H9 (cell line): ENCODE measurements around the gene CCDC91. TPM values are rescaled to one million over a fixed set of nuclear protein-coding genes. Genes with fewer than 3 reads are reported as not detected.

Source experiments
- DNase-seq: peaks from one replicate; pipeline ENCODE4 v3.0.0-alpha.2; 2017
- H2AFZ ChIP-seq: one replicate; pipeline ENCODE4 v1.6.1; 2013; ENCODE audit warnings: mild to moderate bottlenecking, low read length, control low read depth, moderate library complexity
- H2AK5ac ChIP-seq: 2 replicates; pipeline ENCODE4 v1.6.1; 2013; ENCODE audit warnings: low read length, control low read depth, mixed read lengths; ENCODE audit not compliant: insufficient read length
- H2BK120ac ChIP-seq: one replicate; pipeline ENCODE4 v1.6.1; 2013; ENCODE audit warnings: low read depth, mild to moderate bottlenecking, low read length, control low read depth, inconsistent platforms; ENCODE audit not compliant: poor library complexity, severe bottlenecking
- H2BK12ac ChIP-seq: 2 replicates; pipeline ENCODE4 v1.6.1; 2013; ENCODE audit warnings: low read length, control low read depth, mixed read lengths, low read depth; ENCODE audit not compliant: insufficient read length
- H2BK15ac ChIP-seq: 2 replicates; pipeline ENCODE4 v1.6.1; 2013; ENCODE audit warnings: low read depth, low read length, control low read depth
- H2BK20ac ChIP-seq: one replicate; pipeline ENCODE4 v1.6.1; 2013; ENCODE audit warnings: low read depth, mild to moderate bottlenecking, low read length, control low read depth, inconsistent platforms; ENCODE audit not compliant: poor library complexity, severe bottlenecking
- H2BK5ac ChIP-seq: 2 replicates; pipeline ENCODE4 v1.6.1; 2013; ENCODE audit warnings: low read length, control low read depth, mixed read lengths; ENCODE audit not compliant: insufficient read length
- H3K14ac ChIP-seq: 2 replicates; pipeline ENCODE4 v1.6.1; 2013; ENCODE audit warnings: low read length, control low read depth; ENCODE audit not compliant: insufficient read depth
- H3K18ac ChIP-seq: 2 replicates; pipeline ENCODE4 v1.6.1; 2013; ENCODE audit warnings: low read depth, mild to moderate bottlenecking, mixed read lengths, low read length, control low read depth; ENCODE audit not compliant: insufficient read length
- H3K23ac ChIP-seq: 2 replicates; pipeline ENCODE4 v1.6.1; 2013; ENCODE audit warnings: low read length, control low read depth, mixed read lengths, low read depth; ENCODE audit not compliant: insufficient read length
- H3K23me2 ChIP-seq: 2 replicates; pipeline ENCODE4 v1.6.1; 2013; ENCODE audit warnings: low read depth, mild to moderate bottlenecking, mixed read lengths, low read length, control low read depth; ENCODE audit not compliant: insufficient read length, poor library complexity, severe bottlenecking
- H3K27ac ChIP-seq: 2 replicates; pipeline ENCODE4 v1.5.1; 2013; ENCODE audit warnings: low read length, control low read depth, mixed read lengths, low read depth; ENCODE audit not compliant: insufficient read length
- H3K27me3 ChIP-seq: 2 replicates; pipeline ENCODE4 v1.6.1; 2013; ENCODE audit warnings: low read length, control low read depth, inconsistent platforms; ENCODE audit not compliant: insufficient read depth
- H3K4ac ChIP-seq: 2 replicates; pipeline ENCODE4 v1.6.1; 2013; ENCODE audit warnings: low read depth, mild to moderate bottlenecking, control low read depth, inconsistent platforms, low read length, moderate library complexity
- H3K4me1 ChIP-seq: 2 replicates; pipeline ENCODE4 v1.6.1; 2013; ENCODE audit warnings: low read length, control low read depth, inconsistent platforms; ENCODE audit not compliant: insufficient read depth
- H3K4me2 ChIP-seq: 2 replicates; pipeline ENCODE4 v1.6.1; 2013; ENCODE audit warnings: low read length, control low read depth, mixed read lengths; ENCODE audit not compliant: insufficient read length, insufficient read depth
- H3K56ac ChIP-seq: 2 replicates; pipeline ENCODE4 v1.6.1; 2013; ENCODE audit warnings: low read depth, mild to moderate bottlenecking, mixed read lengths, low read length, control low read depth; ENCODE audit not compliant: insufficient read length
- H3K79me1 ChIP-seq: 2 replicates; pipeline ENCODE4 v1.6.1; 2013; ENCODE audit warnings: low read depth, mild to moderate bottlenecking, moderate library complexity, low read length, control low read depth, inconsistent platforms; ENCODE audit not compliant: insufficient read depth, poor library complexity, severe bottlenecking
- H3K79me2 ChIP-seq: 2 replicates; pipeline ENCODE4 v1.6.1; 2013; ENCODE audit warnings: low read length, control low read depth, inconsistent platforms; ENCODE audit not compliant: insufficient read depth
- H3K9ac ChIP-seq: 2 replicates; pipeline ENCODE4 v1.6.1; 2013; ENCODE audit warnings: low read length, control low read depth, mixed read lengths; ENCODE audit not compliant: insufficient read length; ENCODE audit errors: extremely low read depth
- H3K9me3 ChIP-seq: one replicate; pipeline ENCODE4 v1.6.1; 2013; ENCODE audit warnings: low read depth, low read length, inconsistent platforms; ENCODE audit not compliant: control insufficient read depth
- H3T11ph ChIP-seq: one replicate; pipeline ENCODE4 v1.6.1; 2013; ENCODE audit warnings: mild to moderate bottlenecking, low read length, control low read depth, inconsistent platforms
- H4K20me1 ChIP-seq: one replicate; pipeline ENCODE4 v1.6.1; 2013; ENCODE audit not compliant: control insufficient read depth, insufficient read length, insufficient read depth
- H4K5ac ChIP-seq: 2 replicates; pipeline ENCODE4 v1.6.1; 2013; ENCODE audit warnings: low read depth, mild to moderate bottlenecking, mixed read lengths, low read length, control low read depth; ENCODE audit not compliant: insufficient read length
- H4K8ac ChIP-seq: replicated peaks from 2 replicates; pipeline ENCODE4 v1.6.1; 2013; ENCODE audit warnings: low read length, control low read depth, mixed read lengths, low read depth; ENCODE audit not compliant: insufficient read length
- H4K91ac ChIP-seq: 2 replicates; pipeline ENCODE4 v1.6.1; 2013; ENCODE audit warnings: low read depth, mild to moderate bottlenecking, moderate library complexity, mixed read lengths, low read length, control low read depth; ENCODE audit not compliant: insufficient read length
- H3K27ac Mint-ChIP-seq, 3 experiments: 2 replicates in 2 of 3; 3 replicates in 1 of 3; pipeline ENCODE4 v1.8.0; 2020 to 2021; ENCODE audit warnings: mixed read lengths in 3 of 3, mild to moderate bottlenecking in 1 of 3, moderate library complexity in 1 of 3
- H3K27me3 Mint-ChIP-seq: 2 replicates; pipeline ENCODE4 v1.8.0; 2021; ENCODE audit warnings: low read depth, mild to moderate bottlenecking, moderate library complexity, mixed read lengths
- H3K36me3 Mint-ChIP-seq, 3 experiments: 2 replicates in 2 of 3; 3 replicates in 1 of 3; pipeline ENCODE4 v1.8.0; 2020 to 2021; ENCODE audit warnings: low read depth in 3 of 3, mixed read lengths in 3 of 3; ENCODE audit not compliant: insufficient read depth in 1 of 3
- H3K4me1 Mint-ChIP-seq, 2 experiments: 2 replicates each; pipeline ENCODE4 v1.8.0; 2020; ENCODE audit warnings: mixed read lengths in 2 of 2
- H3K4me3 Mint-ChIP-seq, 2 experiments: 2 replicates in 1 of 2; 3 replicates in 1 of 2; pipeline ENCODE4 v1.8.0; 2020 to 2021; ENCODE audit warnings: mild to moderate bottlenecking in 2 of 2, mixed read lengths in 2 of 2, moderate library complexity in 1 of 2
- H3K9me3 Mint-ChIP-seq, 2 experiments: 2 replicates in 1 of 2; 3 replicates in 1 of 2; pipeline ENCODE4 v1.8.0; 2020; ENCODE audit warnings: mild to moderate bottlenecking in 2 of 2, mixed read lengths in 2 of 2, moderate library complexity in 1 of 2
- CTCF ChIP-seq: fragments of 200-600 bp; sonication (generic); conservative IDR thresholded peaks from 3 replicates; pipeline ENCODE4 v1.8.0; 2021; ENCODE audit warnings: antibody characterized with exemption, mild to moderate bottlenecking
- WGBS: extraction: QIAGEN DNeasy Blood & Tissue Kit; methylation state at CpG from one replicate; pipeline ENCODE4 v1.1.7; 2013; ENCODE audit warnings: missing lambda C conversion rate, low lambda C conversion rate, mixed read lengths; ENCODE audit not compliant: insufficient read length; ENCODE audit errors: extremely low coverage; 5-methylcytosine and 5-hydroxymethylcytosine counted together
- total RNA-seq: library from RNA; stranded (reverse); gene quantifications from 2 replicates; pipeline ENCODE4 v1.2.1, GENCODE V29; 2021

The CCDC91 gene
- total RNA-seq, 1 experiment from 2014 or later, result 22.7 TPM

- Histone ChIP-seq H4K5ac (no peak overlapping the region), H2BK120ac (no peak overlapping the region), H3K27ac (no peak overlapping the region), H2BK5ac (no peak overlapping the region), H3K4me2 (no peak overlapping the region), H3K23me2 (no peaks in the 10 kb centered on the region), H4K91ac (no peak overlapping the region), H3K4ac (no peak overlapping the region), H4K20me1 (no peaks in the 10 kb centered on the region), H3K18ac (no peak overlapping the region), H2BK20ac (no peak overlapping the region), H2BK15ac (no peak overlapping the region), H3K9ac (no peak overlapping the region), H3K79me2 (no peaks in the 10 kb centered on the region), H3K4me1 (no peaks in the 10 kb centered on the region), H3K56ac (no peak overlapping the region), H3K79me1 (no peaks in the 10 kb centered on the region), H4K8ac (no peak overlapping the region), H3K14ac (no peak overlapping the region), H3K9me3 (peaks cover 35% of the 10 kb centered on the region), H3K27me3 (no peaks in the 10 kb centered on the region), H2BK12ac (no peak overlapping the region), H2AFZ (no peak overlapping the region), H2AK5ac (no peak overlapping the region), H3T11ph (no peak overlapping the region), H3K23ac (no peak overlapping the region)
- H3K36me3 Mint-ChIP-seq, result peaks cover 52 to 59% (median 55%) of the 10 kb centered on the region in 3 experiments
- H3K27me3 Mint-ChIP-seq, result no peaks in the 10 kb centered on the region
- no peak overlapping the region for H3K4me3 Mint-ChIP-seq
- no peaks in the 10 kb centered on the region for H3K4me1 Mint-ChIP-seq
- no CpG with 5 or more reads among the region's 1 CpG for WGBS
- no peak for TF ChIP-seq CTCF
- H3K9me3 Mint-ChIP-seq, result peaks cover 52 to 55% of the 10 kb centered on the region in 2 experiments
- DNase-seq, result no peak
- H3K27ac Mint-ChIP-seq, result no peak overlapping the region
These were observed 177.1 kb downstream of the CCDC91 start for GRCh38 chr12:28367326-28367725.
